SK-N-MC (cell line): ENCODE measurements around the gene FAM111B.
"Not testable (repeated sequence)": the region's sequence is repeated elsewhere in the genome, so short reads cannot be mapped to it uniquely, and the experiment has no call there.

Source experiments
- DNase-seq: peaks from one replicate; pipeline ENCODE4 v3.0.0-alpha.2; 2011; ENCODE audit warnings: low read depth, low spot score
- H3K27ac ChIP-seq: fragments of 200-600 bp; sonication (generic); 2 replicates; pipeline ENCODE4 v1.5.1; 2016; ENCODE audit warnings: mixed run types
- H3K36me3 ChIP-seq: fragments of 200-600 bp; sonication (generic); 2 replicates; pipeline ENCODE4 v1.6.1; 2017; ENCODE audit warnings: antibody characterized with exemption, low read length, mixed read lengths; ENCODE audit not compliant: insufficient read depth
- H3K4me3 ChIP-seq: fragments of 200-600 bp; sonication (generic); 2 replicates; pipeline ENCODE4 v1.5.1; 2016
- H3K9ac ChIP-seq: fragments of 200-600 bp; sonication (generic); 2 replicates; pipeline ENCODE4 v1.8.0; 2017; ENCODE audit warnings: mixed run types, mixed read lengths; ENCODE audit not compliant: insufficient read length
- H3K9me3 ChIP-seq: fragments of 200-600 bp; sonication (generic); 2 replicates; pipeline ENCODE4 v1.6.1; 2017; ENCODE audit warnings: low read depth, mild to moderate bottlenecking, antibody characterized with exemption, low read length, moderate library complexity, mixed read lengths
- EZH2 ChIP-seq: fragments of 200-600 bp; sonication (generic); IDR thresholded peaks from one replicate; pipeline ENCODE4 v1.6.1; 2017; ENCODE audit warnings: antibody characterized with exemption
- FOXP2 ChIP-seq: optimal IDR thresholded peaks from 2 replicates; pipeline ENCODE3; 2011; ENCODE audit warnings: mild to moderate bottlenecking, moderate library complexity; ENCODE audit not compliant: insufficient read depth; ENCODE audit errors: extremely low read length, control extremely low read depth
- POLR2AphosphoS5 ChIP-seq: IDR thresholded peaks from 2 replicates; pipeline ENCODE4 v1.6.1; 2012; ENCODE audit warnings: mild to moderate bottlenecking, low read depth, low read length, borderline replicate concordance

FAM111B gene

GRCh38 chr11:59102259-59102765 is 4.7 kb upstream of the FAM111B start:
- Histone ChIP-seq H3K27ac (no peak overlapping the region), H3K9me3 (no peaks in the 10 kb centered on the region), H3K4me3 (no peak overlapping the region; the same call in 1 of the 2 replicates), H3K36me3 (no peaks in the 10 kb centered on the region), H3K9ac (no peak overlapping the region)
- TF ChIP-seq POLR2AphosphoS5 (no peak), FOXP2 (no peak), EZH2 (no peak)
- no peak for DNase-seq

DNA sequence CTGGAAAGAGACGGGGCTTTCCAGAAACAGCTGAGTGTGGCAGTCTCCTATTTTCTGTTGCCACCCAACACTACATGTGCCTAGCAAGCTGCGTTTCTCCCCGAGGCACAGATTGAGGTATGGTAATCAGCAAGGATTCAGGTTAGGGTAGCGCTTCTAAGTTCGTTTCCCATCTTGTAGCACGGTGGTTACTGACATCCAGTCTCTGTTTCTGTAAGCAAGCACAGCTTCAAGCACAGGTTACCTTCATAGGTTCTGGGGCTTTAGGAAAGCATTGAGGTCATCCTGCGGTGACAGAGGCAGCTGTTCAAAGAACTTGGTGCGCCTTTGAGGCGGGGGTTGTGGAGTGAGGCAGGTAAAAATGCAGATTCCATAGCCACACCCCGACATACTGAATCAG is 684 bp downstream of the FAM111B start:
- Histone ChIP-seq H3K4me3 (peak overlapping the region; percentile 96), H3K9ac (peak overlapping the region; percentile 80), H3K36me3 (peaks cover 39% of the 10 kb centered on the region)
- not testable (repeated sequence) for H3K9me3 ChIP-seq, H3K27ac ChIP-seq, DNase-seq

- H3K9me3 ChIP-seq, result no peaks in the 10 kb centered on the region
- no peak overlapping the region for H3K27ac ChIP-seq
- H3K36me3 ChIP-seq, result peaks cover 87% of the 10 kb centered on the region
- no peak overlapping the region for H3K9ac ChIP-seq
- no peak overlapping the region for H3K4me3 ChIP-seq
- no peak for TF ChIP-seq EZH2
- TF ChIP-seq FOXP2, result no peak
- no peak for DNase-seq
Observed at GRCh38 chr11:59112494-59112893, 5.5 kb downstream of the FAM111B start.

DNA sequence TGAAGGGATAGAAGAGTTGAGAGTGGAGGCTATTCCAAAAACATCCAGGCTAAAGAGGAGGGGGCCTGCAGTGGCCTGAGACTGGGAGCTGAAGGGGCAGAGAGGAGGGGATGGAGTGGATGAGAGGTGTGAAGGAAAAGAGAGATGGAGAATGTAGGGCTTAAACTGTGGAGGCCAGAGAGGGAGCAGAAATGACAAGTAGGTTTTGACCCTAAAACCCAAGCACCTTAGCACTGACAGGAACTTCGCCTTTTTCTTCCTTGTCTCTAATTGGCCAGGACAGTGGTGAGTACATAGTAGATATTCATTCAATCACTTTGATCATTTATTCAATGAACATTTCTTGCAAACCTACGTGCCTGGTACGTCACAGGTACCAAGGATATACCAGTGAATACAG is 7.3 kb downstream of the FAM111B start:
- DNase-seq, result no peak
- no peak overlapping the region for H3K9ac ChIP-seq
- H3K27ac ChIP-seq, result no peak overlapping the region
- H3K9me3 ChIP-seq, result peaks cover 6% of the 10 kb centered on the region; the same call in 1 of the 2 replicates
- no peak for TF ChIP-seq FOXP2
- TF ChIP-seq POLR2AphosphoS5, result no peak
- TF ChIP-seq EZH2, result no peak
- H3K36me3 ChIP-seq, result peaks cover 100% of the 10 kb centered on the region
- H3K4me3 ChIP-seq, result no peak overlapping the region

- DNase-seq, result no peak
- peaks cover 9% of the 10 kb centered on the region; the same call in 1 of the 2 replicates for H3K9me3 ChIP-seq
- TF ChIP-seq EZH2 (no peak), FOXP2 (no peak), POLR2AphosphoS5 (no peak)
- no peak overlapping the region for H3K4me3 ChIP-seq
- no peak overlapping the region for H3K9ac ChIP-seq
- H3K27ac ChIP-seq, result no peak overlapping the region
- H3K36me3 ChIP-seq, result peaks cover 99% of the 10 kb centered on the region
Observed at GRCh38 chr11:59115553-59115952, 8.5 kb downstream of the FAM111B start.

DNA sequence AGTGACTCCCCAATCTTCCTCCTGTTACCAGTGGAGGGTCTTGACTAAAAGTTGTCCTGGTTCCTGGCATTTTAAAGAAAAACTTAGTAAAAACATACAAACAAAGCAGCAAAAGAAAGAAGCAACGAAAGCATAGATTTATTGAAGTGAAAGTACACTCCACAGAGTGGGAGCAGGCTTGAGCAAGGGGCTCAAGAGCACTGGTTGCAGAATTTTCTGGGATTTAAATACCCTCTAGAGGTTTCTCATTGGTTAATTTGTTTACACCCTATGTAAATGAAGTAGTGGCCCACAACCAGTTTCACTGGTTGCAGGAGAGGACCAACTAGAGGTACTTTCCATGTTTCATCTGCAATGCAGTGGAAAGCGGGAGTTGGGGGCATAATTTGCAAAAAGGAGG is 10.7 kb downstream of the FAM111B start:
- H3K9ac ChIP-seq, result no peak overlapping the region
- DNase-seq, result no peak
- no peak overlapping the region for H3K4me3 ChIP-seq
- no peak overlapping the region for H3K27ac ChIP-seq
- TF ChIP-seq POLR2AphosphoS5 (no peak), EZH2 (no peak), FOXP2 (no peak)
- peaks cover 10% of the 10 kb centered on the region; the same call in 1 of the 2 replicates for H3K9me3 ChIP-seq
- peaks cover 95% of the 10 kb centered on the region for H3K36me3 ChIP-seq

DNA sequence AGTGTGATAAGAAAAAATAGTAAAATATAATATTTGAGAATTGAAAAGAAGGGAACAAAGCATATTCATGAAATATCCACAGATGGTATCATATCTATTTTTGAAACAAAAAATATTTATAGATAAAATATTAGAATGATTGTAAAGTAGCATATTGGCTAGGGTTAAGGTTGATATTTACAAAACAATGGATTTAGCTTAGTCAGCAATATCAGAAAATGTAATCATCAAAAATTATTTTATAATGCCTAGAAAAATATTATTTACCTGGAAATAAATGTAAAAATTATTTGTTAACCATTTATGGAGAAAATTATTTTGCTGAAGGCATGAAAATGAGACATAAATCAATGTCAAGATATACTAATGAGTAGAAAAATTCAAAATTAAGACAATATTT is 12.8 kb downstream of the FAM111B start:
- H3K27ac ChIP-seq, result no peak overlapping the region
- peaks cover 18% of the 10 kb centered on the region for H3K9me3 ChIP-seq
- peaks cover 93% of the 10 kb centered on the region for H3K36me3 ChIP-seq
- TF ChIP-seq POLR2AphosphoS5, result no peak
- no peak for TF ChIP-seq EZH2
- no peak for TF ChIP-seq FOXP2
- no peak overlapping the region for H3K4me3 ChIP-seq
- DNase-seq, result no peak
- H3K9ac ChIP-seq, result no peak overlapping the region

GRCh38 chr11:59135648-59136461 is 28.8 kb downstream of the FAM111B start:
- Histone ChIP-seq H3K9ac (peak overlapping the region; percentile 41), H3K27ac (no peak overlapping the region), H3K36me3 (no peaks in the 10 kb centered on the region), H3K4me3 (peak overlapping the region; percentile 66), H3K9me3 (no peaks in the 10 kb centered on the region)
- DNase-seq, result no peak
- no peak for TF ChIP-seq EZH2
- no peak for TF ChIP-seq FOXP2
- TF ChIP-seq POLR2AphosphoS5, result no peak

DNA sequence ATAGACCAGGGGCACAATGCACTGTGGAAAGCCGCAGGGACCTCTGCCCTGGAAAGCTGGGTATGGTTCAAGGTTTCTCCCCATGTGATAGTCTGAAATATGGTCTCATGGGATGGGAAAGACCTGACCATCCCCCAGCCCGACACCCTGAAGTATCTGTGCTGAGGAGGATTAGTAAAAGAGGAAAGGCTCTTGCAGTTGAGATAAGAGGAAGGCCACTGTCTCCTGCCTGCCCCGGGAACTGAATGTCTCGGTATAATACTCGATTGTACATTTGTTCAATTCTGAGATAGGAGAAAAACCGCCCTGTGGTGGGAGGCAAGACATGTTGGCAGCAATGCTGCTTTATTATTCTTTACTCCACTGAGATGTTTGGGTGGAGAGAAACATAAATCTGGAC is 29.5 kb downstream of the FAM111B start:
- not testable (repeated sequence) for H3K36me3 ChIP-seq, DNase-seq, H3K4me3 ChIP-seq, H3K9me3 ChIP-seq, H3K27ac ChIP-seq, H3K9ac ChIP-seq
